K562 (cell line): Measurements from ENCODE around the gene KIF3B. TPM values are rescaled to one million over a fixed set of nuclear protein-coding genes. Genes with fewer than 3 reads are reported as not detected.

Experiments used
- ADNP ChIP-seq: fragments of 200-800 bp; sonication (Bioruptor generic); IDR thresholded peaks from 2 replicates; pipeline ENCODE4 v1.6.1; 2016; ENCODE audit warnings: missing genetic modification characterization, missing compliant biosample characterization
- ARHGAP35 ChIP-seq: fragments of 450-650 bp; IDR thresholded peaks from 2 replicates; pipeline ENCODE4 v1.6.1; 2018; ENCODE audit not compliant: partially characterized antibody
- ATF4 ChIP-seq: fragments of 450-650 bp; formaldehyde crosslinking; IDR thresholded peaks from 2 replicates; pipeline ENCODE4 v1.4.0; 2022; ENCODE audit warnings: mild to moderate bottlenecking, moderate library complexity
- BMI1 ChIP-seq: fragments of 150-350 bp; IDR thresholded peaks from 2 replicates; pipeline ENCODE4 v1.6.1; 2014; ENCODE audit warnings: low read length
- BRD4 ChIP-seq: fragments of 200-600 bp; sonication (generic); IDR thresholded peaks from 2 replicates; pipeline ENCODE4 v1.6.1; 2017; ENCODE audit warnings: inconsistent platforms
- DIDO1 ChIP-seq: fragments of 450-650 bp; IDR thresholded peaks from 2 replicates; pipeline ENCODE4 v1.6.1; 2016; ENCODE audit warnings: low read depth, missing biosample characterization, missing genetic modification characterization
- ELF1 ChIP-seq: fragments of 200-800 bp; sonication (Bioruptor generic); IDR thresholded peaks from 2 replicates; pipeline ENCODE4 v1.6.1; 2016; ENCODE audit warnings: missing genetic modification characterization, missing compliant biosample characterization
- FOSL1 ChIP-seq: fragments of 200-800 bp; sonication (Bioruptor generic); conservative IDR thresholded peaks from 2 replicates; pipeline ENCODE4 v1.6.1; 2016; ENCODE audit warnings: missing genetic modification characterization, missing compliant biosample characterization
- FOXP1 ChIP-seq: sonication (generic); formaldehyde crosslinking; IDR thresholded peaks from 2 replicates; pipeline ENCODE4 v1.8.0; 2022; ENCODE audit warnings: mild to moderate bottlenecking, missing genetic modification reagents
- GABPB1 ChIP-seq: sonication (generic); formaldehyde crosslinking; IDR thresholded peaks from 2 replicates; pipeline ENCODE4 v1.8.0; 2022; ENCODE audit warnings: mild to moderate bottlenecking, missing genetic modification reagents
- HDAC1 ChIP-seq, 2 experiments: fragments of 450-650 bp; IDR thresholded peaks; 2 replicates each; pipeline ENCODE4 v1.6.1; 2016 to 2017; ENCODE audit warnings: inconsistent platforms in 1 of 2, mild to moderate bottlenecking in 1 of 2, moderate library complexity in 1 of 2
- IFI16 ChIP-seq: fragments of 250-450 bp; sonication (Bioruptor Pico); IDR thresholded peaks from 2 replicates; pipeline ENCODE4 v2.1.2; 2022; ENCODE audit warnings: mild to moderate bottlenecking, inconsistent platforms
- NCOR1 ChIP-seq: fragments of 450-650 bp; IDR thresholded peaks from 2 replicates; pipeline ENCODE4 v1.6.1; 2016; ENCODE audit warnings: mild to moderate bottlenecking, moderate library complexity
- NR2C2 ChIP-seq, 2 experiments: fragments of 200-800 bp in 1 of 2; sonication (Bioruptor generic) in 1 of 2; sonication (generic) in 1 of 2; formaldehyde crosslinking in 1 of 2; IDR thresholded peaks; 2 replicates each; pipeline versions ENCODE4 v1.6.1 to v1.8.0; 2016 to 2022; ENCODE audit warnings: mild to moderate bottlenecking in 1 of 2, missing compliant biosample characterization in 1 of 2, missing genetic modification characterization in 1 of 2, missing genetic modification reagents in 1 of 2
- RBM22 ChIP-seq: fragments of 200-400 bp; formaldehyde crosslinking; IDR thresholded peaks from 2 replicates; pipeline ENCODE4 v1.6.1; 2018; ENCODE audit warnings: low read length, low read depth; ENCODE audit not compliant: poor library complexity, severe bottlenecking
- SREBF2 ChIP-seq: sonication (generic); formaldehyde crosslinking; IDR thresholded peaks from 2 replicates; pipeline ENCODE4 v1.4.0; 2020; ENCODE audit warnings: mild to moderate bottlenecking, missing genetic modification reagents
- VEZF1 ChIP-seq: fragments of 200-800 bp; sonication (Bioruptor generic); IDR thresholded peaks from 2 replicates; pipeline ENCODE4 v1.6.1; 2017; ENCODE audit warnings: missing genetic modification characterization, missing compliant biosample characterization
- XRCC3 ChIP-seq: fragments of 450-650 bp; IDR thresholded peaks from 2 replicates; pipeline ENCODE4 v1.6.1; 2017; ENCODE audit warnings: mild to moderate bottlenecking, moderate library complexity
- XRCC5 ChIP-seq: fragments of 200-400 bp; formaldehyde crosslinking; IDR thresholded peaks from 2 replicates; pipeline ENCODE4 v1.6.1; 2017; ENCODE audit warnings: low read depth, mild to moderate bottlenecking, low read length
- ZNF583 ChIP-seq: fragments of 250-450 bp; sonication (Bioruptor Pico); IDR thresholded peaks from 2 replicates; pipeline ENCODE4 v1.4.0; 2020
- ZNF695 ChIP-seq: fragments of 450-650 bp; formaldehyde crosslinking; IDR thresholded peaks from 2 replicates; pipeline ENCODE4 v1.4.0; 2020; ENCODE audit warnings: mild to moderate bottlenecking, moderate library complexity
- polyA plus RNA-seq, 8 experiments: library from polyadenylated mRNA; depleted of rRNA in 4 of 8; stranded (reverse) in 5 of 8; unstranded in 3 of 8; fragments of >200 nt; fragmentation: Nextera tagmentation in 2 of 8; fragmentation: Illumina TruSeq in 1 of 8; extraction: Ambion mirVana in 2 of 8; extraction: Trizol in 1 of 8; gene quantifications; 2 replicates each; pipeline versions ENCODE4 v1.2.1 to v1.2.3, GENCODE V29; 2011 to 2014; ENCODE audit warnings: inconsistent platforms in 1 of 8, missing spikeins in 1 of 8
- total RNA-seq, 7 experiments: library from RNA; depleted of rRNA in 6 of 7; stranded (reverse); fragments of >200 nt in 6 of 7; fragmentation: Illumina TruSeq in 2 of 7; extraction: Trizol in 2 of 7; gene quantifications; 2 replicates each; pipeline versions ENCODE4 v1.2.1 to v1.2.3, GENCODE V29; 2011 to 2021; ENCODE audit warnings: low replicate concordance in 1 of 7
- TF ChIP-seq, protein P1 (sequence below): fragments of 450-650 bp; conservative IDR thresholded peaks from 2 replicates; pipeline ENCODE4 v1.6.1; 2016; ENCODE audit warnings: missing genetic modification characterization, low read depth, mild to moderate bottlenecking, control low read depth, missing compliant biosample characterization
- TF ChIP-seq, protein P2 (sequence below): sonication (generic); formaldehyde crosslinking; IDR thresholded peaks from 2 replicates; pipeline ENCODE4 v1.8.1; 2023; ENCODE audit warnings: mild to moderate bottlenecking, missing genetic modification reagents

Gene KIF3B
- total and polyA plus RNA-seq, 9 of the 15 experiments (the other 6 are each of a cell fraction or from before 2014, with no cell fraction given) = 2.9 to 12.3 (median 8.6) TPM

DNA sequence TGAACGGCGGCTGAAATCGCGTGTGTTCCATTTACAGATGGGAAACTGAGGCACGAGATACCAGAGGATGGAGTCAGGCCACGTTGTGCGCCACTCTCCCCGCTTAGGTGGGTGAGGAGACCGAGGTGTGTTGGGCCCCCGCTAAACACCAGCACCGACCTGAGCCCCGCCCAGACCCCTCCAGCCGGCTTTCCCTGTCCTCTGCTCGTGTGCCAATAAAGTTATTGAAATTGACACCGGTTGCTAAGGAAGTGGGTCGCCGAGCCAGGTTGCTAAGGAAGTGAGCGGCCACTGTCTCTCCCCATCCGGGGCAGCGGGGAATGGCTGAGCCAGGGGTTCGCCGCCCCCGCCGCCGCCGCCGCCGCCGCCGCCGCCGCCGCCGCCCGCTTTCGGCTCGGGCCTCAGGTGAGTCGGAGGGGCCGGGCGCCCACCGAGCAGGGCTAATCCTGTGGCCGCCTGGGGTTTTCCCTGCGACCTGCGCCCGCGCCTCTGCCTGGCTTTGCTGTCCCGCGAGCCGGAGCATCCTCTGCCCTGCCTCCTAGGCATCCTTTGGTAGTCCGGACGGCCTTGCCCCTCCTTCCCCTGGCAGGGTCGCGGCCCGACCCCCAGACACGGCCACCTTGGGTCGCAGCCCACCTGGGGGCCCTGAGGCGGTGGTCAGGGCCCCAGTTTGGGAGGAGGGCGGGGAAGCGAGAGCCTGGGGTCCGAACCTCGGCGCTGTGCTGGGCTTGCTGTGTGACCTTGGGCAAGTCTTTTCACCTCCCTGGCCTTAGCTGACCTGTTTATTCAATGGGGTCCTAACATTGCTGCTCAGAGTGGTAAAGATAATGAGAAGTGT, at the start of gene KIF3B (continued):
- TF ChIP-seq HDAC1 (IDR thresholded peaks at IDR 0.05) = peak in 1 of 2 experiments; percentile 63; a peak in 1 of 4 replicates
- peak; percentile 98 for TF ChIP-seq ELF1 (tag)
- TF ChIP-seq ZNF583 (CRISPR knock-in tag) = no peak
- TF ChIP-seq BMI1 = peak; percentile 70
- no peak for TF ChIP-seq FOXP1 (CRISPR knock-in tag)
- TF ChIP-seq ATF4 = no peak
- no peak for TF ChIP-seq SREBF2 (CRISPR knock-in tag)
- TF ChIP-seq NCOR1 = no peak
- TF ChIP-seq, protein P1, sequence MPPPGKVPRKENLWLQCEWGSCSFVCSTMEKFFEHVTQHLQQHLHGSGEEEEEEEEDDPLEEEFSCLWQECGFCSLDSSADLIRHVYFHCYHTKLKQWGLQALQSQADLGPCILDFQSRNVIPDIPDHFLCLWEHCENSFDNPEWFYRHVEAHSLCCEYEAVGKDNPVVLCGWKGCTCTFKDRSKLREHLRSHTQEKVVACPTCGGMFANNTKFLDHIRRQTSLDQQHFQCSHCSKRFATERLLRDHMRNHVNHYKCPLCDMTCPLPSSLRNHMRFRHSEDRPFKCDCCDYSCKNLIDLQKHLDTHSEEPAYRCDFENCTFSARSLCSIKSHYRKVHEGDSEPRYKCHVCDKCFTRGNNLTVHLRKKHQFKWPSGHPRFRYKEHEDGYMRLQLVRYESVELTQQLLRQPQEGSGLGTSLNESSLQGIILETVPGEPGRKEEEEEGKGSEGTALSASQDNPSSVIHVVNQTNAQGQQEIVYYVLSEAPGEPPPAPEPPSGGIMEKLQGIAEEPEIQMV (tag) = no peak
- 0 out of 2 replicates have a peak, but pooled peaks have one; percentile 55 for TF ChIP-seq XRCC5
- TF ChIP-seq BRD4 = no peak
- TF ChIP-seq ZNF695 (CRISPR knock-in tag) = no peak
- TF ChIP-seq RBM22 = peak; percentile 26
- peak; percentile 82; the same call in 1 of the 2 replicates for TF ChIP-seq GABPB1
- no peak for TF ChIP-seq FOSL1 (tag)
- TF ChIP-seq DIDO1 (tag) = peak; percentile 42; the same call in 1 of the 2 replicates
- TF ChIP-seq ADNP (tag) = no peak
- TF ChIP-seq, protein P2, sequence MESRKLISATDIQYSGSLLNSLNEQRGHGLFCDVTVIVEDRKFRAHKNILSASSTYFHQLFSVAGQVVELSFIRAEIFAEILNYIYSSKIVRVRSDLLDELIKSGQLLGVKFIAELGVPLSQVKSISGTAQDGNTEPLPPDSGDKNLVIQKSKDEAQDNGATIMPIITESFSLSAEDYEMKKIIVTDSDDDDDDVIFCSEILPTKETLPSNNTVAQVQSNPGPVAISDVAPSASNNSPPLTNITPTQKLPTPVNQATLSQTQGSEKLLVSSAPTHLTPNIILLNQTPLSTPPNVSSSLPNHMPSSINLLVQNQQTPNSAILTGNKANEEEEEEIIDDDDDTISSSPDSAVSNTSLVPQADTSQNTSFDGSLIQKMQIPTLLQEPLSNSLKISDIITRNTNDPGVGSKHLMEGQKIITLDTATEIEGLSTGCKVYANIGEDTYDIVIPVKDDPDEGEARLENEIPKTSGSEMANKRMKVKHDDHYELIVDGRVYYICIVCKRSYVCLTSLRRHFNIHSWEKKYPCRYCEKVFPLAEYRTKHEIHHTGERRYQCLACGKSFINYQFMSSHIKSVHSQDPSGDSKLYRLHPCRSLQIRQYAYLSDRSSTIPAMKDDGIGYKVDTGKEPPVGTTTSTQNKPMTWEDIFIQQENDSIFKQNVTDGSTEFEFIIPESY = no peak
- peak; percentile 75 for TF ChIP-seq VEZF1 (CRISPR knock-in tag)
- no peak for TF ChIP-seq IFI16 (CRISPR knock-in tag)
- no peak for TF ChIP-seq XRCC3
- TF ChIP-seq ARHGAP35 = no peak
- peak; percentile 50; the same call in 1 of the 2 replicates for TF ChIP-seq NR2C2 (CRISPR knock-in tag; IDR thresholded peaks at IDR 0.05)
- TF ChIP-seq NR2C2 (tag; IDR thresholded peaks at IDR 0.05) = peak; percentile 87
